ENCODE data around the gene GCKR. TPM values are rescaled to one million over a fixed set of nuclear protein-coding genes. Genes with fewer than 3 reads are reported as not detected.
"Not testable (repeated sequence)": the region's sequence is repeated elsewhere in the genome, so short reads cannot be mapped to it uniquely, and the experiment has no call there.

GCKR gene
- total RNA-seq, 1 experiment from 2014 or later, result 3.4 TPM

GRCh38 chr2:27531983-27532382 is 35.3 kb downstream of the GCKR start:
- Histone ChIP-seq H3K79me2 (ENCODE audit: low read depth) (no peaks in the 10 kb centered on the region), H3F3A (ENCODE audit: insufficient read depth, low read depth) (peaks cover 13% of the 10 kb centered on the region), H4K20me1 (ENCODE audit: insufficient read depth) (no peaks in the 10 kb centered on the region), H2AFZ (no peak overlapping the region), H3K27ac (no peak overlapping the region), H3K9me3 (ENCODE audit: insufficient read depth, low read depth) (no peaks in the 10 kb centered on the region), H3K4me3 (no peak overlapping the region), H3K36me3 (ENCODE audit: low read depth) (no peaks in the 10 kb centered on the region), H3K27me3 (ENCODE audit: insufficient read depth, low read depth) (no peaks in the 10 kb centered on the region), H3K4me2 (no peak overlapping the region), H3K9me2 (ENCODE audit: insufficient read depth) (no peaks in the 10 kb centered on the region), H3K4me1 (replicated peaks; ENCODE audit: insufficient read depth) (peaks cover 15% of the 10 kb centered on the region)
- CTCF ChIA-PET, result no interaction called here
- POLR2A ChIA-PET (ENCODE audit: unreplicated experiment), result no interaction called here
- TF ChIP-seq CTCF (conservative IDR thresholded peaks at IDR 0.05) (no peak), EZH2 (IDR thresholded peaks at IDR 0.05; ENCODE audit: low read depth) (no peak)
- DNase-seq, result no peak
- intact Hi-C loops (cut with micrococcal nuclease; ENCODE audit: unreplicated experiment), result no loop called here
- no TSS peak for BruUV-seq (replicated peaks)

DNA sequence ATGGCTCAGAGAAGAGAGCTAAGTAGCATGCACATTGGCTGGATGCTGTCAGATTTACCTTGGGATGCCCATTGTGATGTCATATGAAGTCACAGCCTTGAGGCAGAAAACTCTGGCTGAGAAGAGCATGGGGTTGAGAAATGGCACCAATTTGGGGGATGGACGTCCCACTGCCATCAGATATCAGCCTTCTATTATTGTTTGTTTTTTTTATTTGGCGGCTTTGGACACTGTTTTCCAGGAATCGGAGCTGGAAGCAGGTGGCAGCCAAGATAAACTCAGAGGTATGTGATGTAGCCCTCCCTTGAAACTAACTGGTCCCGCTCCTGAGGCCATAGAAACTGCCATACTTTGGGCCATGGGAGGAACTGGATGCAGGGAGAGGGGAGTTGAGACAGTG is 40.6 kb downstream of the GCKR start:
- H3K9me3 ChIP-seq (ENCODE audit: insufficient read depth, low read depth), result no peaks in the 10 kb centered on the region
- no peaks in the 10 kb centered on the region for H3K27me3 ChIP-seq (ENCODE audit: insufficient read depth, low read depth)
- no peaks in the 10 kb centered on the region for H3K9me2 ChIP-seq (ENCODE audit: insufficient read depth)
- H3F3A ChIP-seq (ENCODE audit: insufficient read depth, low read depth), result no peaks in the 10 kb centered on the region
- H3K4me2 ChIP-seq, result no peak overlapping the region
- ChIA-PET POLR2A (ENCODE audit: unreplicated experiment) (no interaction called here), CTCF (no interaction called here)
- intact Hi-C loops (cut with micrococcal nuclease; ENCODE audit: unreplicated experiment), result no loop called here
- TF ChIP-seq CTCF (conservative IDR thresholded peaks at IDR 0.05) (no peak), EZH2 (IDR thresholded peaks at IDR 0.05; ENCODE audit: low read depth) (no peak)
- H3K36me3 ChIP-seq (ENCODE audit: low read depth), result no peaks in the 10 kb centered on the region
- BruUV-seq (replicated peaks), result no TSS peak
- H2AFZ ChIP-seq, result no peak overlapping the region
- DNase-seq, result no peak
- no peaks in the 10 kb centered on the region for H3K4me1 ChIP-seq (replicated peaks; ENCODE audit: insufficient read depth)
- no peaks in the 10 kb centered on the region for H4K20me1 ChIP-seq (ENCODE audit: insufficient read depth)
- no peaks in the 10 kb centered on the region for H3K79me2 ChIP-seq (ENCODE audit: low read depth)
- H3K4me3 ChIP-seq, result no peak overlapping the region
- no peak overlapping the region for H3K27ac ChIP-seq

DNA sequence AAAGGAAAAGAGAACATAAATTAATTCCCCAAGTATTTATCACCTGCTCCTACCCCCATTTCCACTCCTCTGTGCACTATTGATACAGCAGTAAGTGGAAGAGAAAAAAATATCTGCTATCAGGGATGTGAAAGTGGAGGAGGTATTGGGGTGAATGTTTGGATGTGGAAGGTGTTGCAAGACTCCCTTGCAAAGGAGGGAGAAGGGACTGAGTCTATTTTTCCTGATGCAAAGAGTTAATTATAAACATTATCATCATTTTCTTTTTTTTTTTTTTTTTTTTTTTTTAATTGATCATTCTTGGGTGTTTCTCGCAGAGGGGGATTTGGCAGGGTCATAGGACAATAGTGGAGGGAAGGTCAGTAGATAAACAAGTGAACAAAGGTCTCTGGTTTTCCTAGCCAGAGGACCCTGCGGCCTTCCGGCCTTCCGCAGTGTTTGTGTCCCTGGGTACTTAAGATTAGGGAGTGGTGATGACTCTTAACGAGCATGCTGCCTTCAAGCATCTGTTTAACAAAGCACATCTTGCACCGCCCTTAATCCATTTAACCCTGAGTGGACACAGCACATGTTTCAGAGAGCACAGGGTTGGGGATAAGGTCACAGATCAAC is 42.3 kb downstream of the GCKR start:
- H3K4me1 ChIP-seq (replicated peaks; ENCODE audit: insufficient read depth); H3K27me3 ChIP-seq (ENCODE audit: insufficient read depth, low read depth); BruUV-seq (replicated peaks); H3K4me2 ChIP-seq; H3K79me2 ChIP-seq (ENCODE audit: low read depth); H3F3A ChIP-seq (ENCODE audit: insufficient read depth, low read depth); DNase-seq; H4K20me1 ChIP-seq (ENCODE audit: insufficient read depth); POLR2A ChIA-PET (ENCODE audit: unreplicated experiment); H3K4me3 ChIP-seq; H3K36me3 ChIP-seq (ENCODE audit: low read depth); H3K27ac ChIP-seq; intact Hi-C loops (cut with micrococcal nuclease; ENCODE audit: unreplicated experiment); H2AFZ ChIP-seq; CTCF ChIA-PET; H3K9me3 ChIP-seq (ENCODE audit: insufficient read depth, low read depth); H3K9me2 ChIP-seq (ENCODE audit: insufficient read depth): not testable (repeated sequence)

GRCh38 chr2:27539649-27540048 is 43.0 kb downstream of the GCKR start:
- POLR2A ChIA-PET (ENCODE audit: unreplicated experiment); H3K9me3 ChIP-seq (ENCODE audit: insufficient read depth, low read depth); intact Hi-C loops (cut with micrococcal nuclease; ENCODE audit: unreplicated experiment): not testable (repeated sequence)

More at GRCh38 chr2:27539649-27540048, 43.0 kb downstream of the GCKR start:
- H3K9me2 ChIP-seq (ENCODE audit: insufficient read depth); H3F3A ChIP-seq (ENCODE audit: insufficient read depth, low read depth); H3K4me1 ChIP-seq (replicated peaks; ENCODE audit: insufficient read depth); CTCF ChIA-PET; H3K79me2 ChIP-seq (ENCODE audit: low read depth); H2AFZ ChIP-seq; H3K27me3 ChIP-seq (ENCODE audit: insufficient read depth, low read depth); H3K4me3 ChIP-seq; H4K20me1 ChIP-seq (ENCODE audit: insufficient read depth); H3K27ac ChIP-seq; BruUV-seq (replicated peaks); H3K36me3 ChIP-seq (ENCODE audit: low read depth); DNase-seq; H3K4me2 ChIP-seq: not testable (repeated sequence)
